GM23338 (cell line): Measurements from ENCODE around the gene GDI2. TPM values are rescaled to one million over a fixed set of nuclear protein-coding genes. Genes with fewer than 3 reads are reported as not detected.

Experiments
- ATAC-seq: fragments of 200-7000 bp; cut with Tn5 transposase; 3 replicates; pipeline ENCODE4 v1.9.1; 2020
- DNase-seq: peaks from one replicate; pipeline ENCODE4 v3.0.0-alpha.2; 2015; ENCODE audit warnings: low spot score
- H2AFZ ChIP-seq: fragments of 200-600 bp; sonication (generic); 2 replicates; pipeline ENCODE4 v1.8.0; 2016; ENCODE audit warnings: antibody characterized with exemption, mild to moderate bottlenecking, moderate library complexity
- H3F3A ChIP-seq: fragments of 200-600 bp; sonication (generic); replicated peaks from 2 replicates; pipeline ENCODE4 v1.8.0; 2017; ENCODE audit warnings: antibody characterized with exemption, mixed run types, low read depth
- H3K27ac ChIP-seq: fragments of 200-600 bp; sonication (generic); 2 replicates; pipeline ENCODE4 v1.6.1; 2016; ENCODE audit warnings: low read depth
- H3K27me3 ChIP-seq: fragments of 200-600 bp; sonication (generic); 2 replicates; pipeline ENCODE4 v1.8.0; 2016; ENCODE audit warnings: mild to moderate bottlenecking, mixed run types, moderate library complexity; ENCODE audit not compliant: insufficient read depth
- H3K36me3 ChIP-seq: fragments of 200-600 bp; sonication (generic); 2 replicates; pipeline ENCODE4 v1.8.0; 2016; ENCODE audit warnings: mild to moderate bottlenecking; ENCODE audit not compliant: insufficient read depth
- H3K4me1 ChIP-seq: fragments of 200-600 bp; sonication (generic); 2 replicates; pipeline ENCODE4 v1.8.0; 2016; ENCODE audit warnings: mild to moderate bottlenecking, moderate library complexity; ENCODE audit not compliant: insufficient read depth
- H3K4me2 ChIP-seq: fragments of 200-600 bp; sonication (generic); 2 replicates; pipeline ENCODE4 v1.7.1; 2017; ENCODE audit warnings: mixed run types
- H3K4me3 ChIP-seq: fragments of 200-600 bp; sonication (generic); 2 replicates; pipeline ENCODE4 v1.6.1; 2016; ENCODE audit warnings: mixed run types
- H3K79me2 ChIP-seq: fragments of 200-600 bp; sonication (generic); replicated peaks from 2 replicates; pipeline ENCODE4 v1.8.0; 2017; ENCODE audit warnings: mild to moderate bottlenecking; ENCODE audit not compliant: insufficient read depth
- H3K9me2 ChIP-seq: fragments of 200-600 bp; sonication (generic); 2 replicates; pipeline ENCODE4 v1.8.0; 2017; ENCODE audit not compliant: insufficient read depth
- H4K20me1 ChIP-seq: fragments of 200-600 bp; sonication (generic); replicated peaks from 2 replicates; pipeline ENCODE4 v1.8.0; 2017; ENCODE audit warnings: mild to moderate bottlenecking; ENCODE audit not compliant: insufficient read depth
- H3K27ac Mint-ChIP-seq: 2 replicates; pipeline ENCODE4 v1.8.0; 2020; ENCODE audit warnings: inconsistent platforms, mild to moderate bottlenecking, moderate library complexity, mixed read lengths
- H3K27me3 Mint-ChIP-seq: 3 replicates; pipeline ENCODE4 v1.8.0; 2022; ENCODE audit warnings: low read depth, mild to moderate bottlenecking, moderate library complexity, mixed read lengths, inconsistent platforms; ENCODE audit not compliant: insufficient read depth, poor library complexity
- H3K36me3 Mint-ChIP-seq: 3 replicates; pipeline ENCODE4 v1.8.0; 2021; ENCODE audit warnings: low read depth, mild to moderate bottlenecking, inconsistent platforms, moderate library complexity, mixed read lengths
- H3K4me1 Mint-ChIP-seq: 3 replicates; pipeline ENCODE4 v1.8.0; 2020; ENCODE audit warnings: mild to moderate bottlenecking, inconsistent platforms, mixed read lengths
- H3K4me3 Mint-ChIP-seq: 3 replicates; pipeline ENCODE4 v1.8.0; 2021; ENCODE audit warnings: moderate library complexity, mild to moderate bottlenecking, inconsistent platforms, mixed read lengths
- H3K9me3 Mint-ChIP-seq: 3 replicates; pipeline ENCODE4 v1.8.0; 2020; ENCODE audit warnings: moderate library complexity, mild to moderate bottlenecking, inconsistent platforms, mixed read lengths
- CREB1 ChIP-seq: fragments of 250-450 bp; sonication (Bioruptor Pico); IDR thresholded peaks from 2 replicates; pipeline ENCODE4 v1.5.0; 2020; ENCODE audit warnings: low read depth, mild to moderate bottlenecking, moderate library complexity
- CTCF ChIP-seq, 2 experiments: fragments of 200-600 bp in 1 of 2; sonication (generic) in 1 of 2; conservative IDR thresholded peaks; 2 replicates each; pipeline versions ENCODE4 v1.5.1 to v1.6.1; 2016 to 2017; ENCODE audit warnings: antibody characterized with exemption in 2 of 2, low read depth in 2 of 2, mild to moderate bottlenecking in 2 of 2, moderate library complexity in 1 of 2
- ETS1 ChIP-seq: IDR thresholded peaks from 2 replicates; pipeline ENCODE4 v1.6.1; 2016; ENCODE audit warnings: antibody characterized with exemption
- EZH2 ChIP-seq: fragments of 200-600 bp; sonication (generic); IDR thresholded peaks from one replicate; pipeline ENCODE4 v1.8.0; 2017; ENCODE audit warnings: antibody characterized with exemption, mild to moderate bottlenecking, low read depth; ENCODE audit not compliant: unreplicated experiment
- EZH2phosphoT487 ChIP-seq: fragments of 200-600 bp; sonication (generic); IDR thresholded peaks from one replicate; pipeline ENCODE4 v1.8.1; 2018; ENCODE audit warnings: antibody characterized with exemption; ENCODE audit not compliant: unreplicated experiment
- JUNB ChIP-seq: IDR thresholded peaks from one replicate; pipeline ENCODE4 v1.6.1; 2016; ENCODE audit warnings: antibody characterized with exemption; ENCODE audit not compliant: unreplicated experiment
- POLR2AphosphoS5 ChIP-seq: IDR thresholded peaks from 2 replicates; pipeline ENCODE4 v1.6.1; 2016; ENCODE audit warnings: antibody characterized with exemption, low read depth
- REST ChIP-seq: IDR thresholded peaks from one replicate; pipeline ENCODE4 v1.6.1; 2018; ENCODE audit warnings: antibody characterized with exemption; ENCODE audit not compliant: unreplicated experiment
- STAT1 ChIP-seq: IDR thresholded peaks from one replicate; pipeline ENCODE4 v1.6.1; 2016; ENCODE audit warnings: antibody characterized with exemption; ENCODE audit not compliant: unreplicated experiment
- ZNF114 ChIP-seq: fragments of 250-450 bp; sonication (Bioruptor Pico); IDR thresholded peaks from 2 replicates; pipeline ENCODE4 v1.5.0; 2020; ENCODE audit warnings: mild to moderate bottlenecking, moderate library complexity
- polyA plus RNA-seq: library from polyadenylated mRNA; unstranded; fragments of >200 nt; fragmentation: Nextera tagmentation; extraction: Ambion mirVana; gene quantifications from 2 replicates; pipeline ENCODE4 v1.2.1, GENCODE V29; 2016
- total RNA-seq: library from RNA; depleted of rRNA; stranded (reverse); fragments of >200 nt; shearing (Covaris generic); gene quantifications from 2 replicates; pipeline ENCODE4 v1.2.3, GENCODE V29; 2014

Gene GDI2
- total and polyA plus RNA-seq, 2 experiments from 2014 or later: 269 to 505 TPM

- TF ChIP-seq REST (no peak), EZH2phosphoT487 (no peak), CTCF (conservative IDR thresholded peaks at IDR 0.05; ENCODE audit: low read depth in 2 of 2) (no peak), ETS1 (no peak), EZH2 (no peak), POLR2AphosphoS5 (no peak), JUNB (no peak), CREB1 (no peak), ZNF114 (CRISPR knock-in tag) (no peak)
Measured at GRCh38 chr10:5788969-5789368, 24.3 kb downstream of the GDI2 start (continued).

- DNase-seq (no peak), ATAC-seq (no peak)
- TF ChIP-seq STAT1: no peak
- no peak for TF ChIP-seq JUNB
- Histone ChIP-seq H3K36me3 (peaks cover 43% of the 10 kb centered on the region), H4K20me1 (peaks cover 52% of the 10 kb centered on the region), H3K27ac (no peak overlapping the region), H3K79me2 (peaks cover 99% of the 10 kb centered on the region), H3K4me1 (no peaks in the 10 kb centered on the region), H3K4me3 (no peak overlapping the region), H3K9me2 (no peaks in the 10 kb centered on the region), H3K4me2 (no peak overlapping the region), H2AFZ (no peak overlapping the region), H3K27me3 (no peaks in the 10 kb centered on the region), H3F3A (no peaks in the 10 kb centered on the region; the same call in 1 of the 2 replicates)
- Mint-ChIP-seq H3K4me1 (no peaks in the 10 kb centered on the region; the same call in 1 of the 3 replicates), H3K36me3 (peaks cover 87% of the 10 kb centered on the region), H3K4me3 (no peak overlapping the region), H3K9me3 (no peaks in the 10 kb centered on the region), H3K27me3 (peaks cover 3% of the 10 kb centered on the region), H3K27ac (no peak overlapping the region)
Measured at GRCh38 chr10:5783300-5783699, 29.9 kb downstream of the GDI2 start.
